GM12873 (cell line): Measurements from ENCODE around the gene MDM1.

Source experiments
- CTCF ChIP-seq: IDR thresholded peaks from 2 replicates; pipeline ENCODE4 v1.5.1; 2012; ENCODE audit warnings: low read depth, mild to moderate bottlenecking, moderate library complexity, low read length, control low read depth; ENCODE audit not compliant: insufficient read depth; ENCODE audit errors: missing control alignments

The MDM1 gene

GRCh38 chr12:68356060-68356695 is 24.0 kb upstream of the MDM1 start:
- TF ChIP-seq CTCF = no peak

GRCh38 chr12:68354977-68355541 is 22.9 kb upstream of the MDM1 start:
- no peak for TF ChIP-seq CTCF

GRCh38 chr12:68352067-68352466 is 19.9 kb upstream of the MDM1 start:
- TF ChIP-seq CTCF = no peak

GRCh38 chr12:68350753-68351152 is 18.6 kb upstream of the MDM1 start:
- no peak for TF ChIP-seq CTCF

GRCh38 chr12:68349921-68350606 is 17.9 kb upstream of the MDM1 start:
- no peak for TF ChIP-seq CTCF

GRCh38 chr12:68349220-68349621 is 17.1 kb upstream of the MDM1 start:
- TF ChIP-seq CTCF = no peak

- no peak for TF ChIP-seq CTCF
These were observed 16.3 kb upstream of the MDM1 start for GRCh38 chr12:68348419-68348818.
